H9 (cell line): ENCODE data around the gene TBXAS1. TPM values are rescaled to one million over a fixed set of nuclear protein-coding genes. Genes with fewer than 3 reads are reported as not detected.

Source experiments
- DNase-seq: peaks from one replicate; pipeline ENCODE4 v3.0.0-alpha.2; 2017
- H2AFZ ChIP-seq: one replicate; pipeline ENCODE4 v1.6.1; 2013; ENCODE audit warnings: mild to moderate bottlenecking, low read length, control low read depth, moderate library complexity
- H2AK5ac ChIP-seq: 2 replicates; pipeline ENCODE4 v1.6.1; 2013; ENCODE audit warnings: low read length, control low read depth, mixed read lengths; ENCODE audit not compliant: insufficient read length
- H2BK120ac ChIP-seq: one replicate; pipeline ENCODE4 v1.6.1; 2013; ENCODE audit warnings: low read depth, mild to moderate bottlenecking, low read length, control low read depth, inconsistent platforms; ENCODE audit not compliant: poor library complexity, severe bottlenecking
- H2BK12ac ChIP-seq: 2 replicates; pipeline ENCODE4 v1.6.1; 2013; ENCODE audit warnings: low read length, control low read depth, mixed read lengths, low read depth; ENCODE audit not compliant: insufficient read length
- H2BK15ac ChIP-seq: 2 replicates; pipeline ENCODE4 v1.6.1; 2013; ENCODE audit warnings: low read depth, low read length, control low read depth
- H2BK20ac ChIP-seq: one replicate; pipeline ENCODE4 v1.6.1; 2013; ENCODE audit warnings: low read depth, mild to moderate bottlenecking, low read length, control low read depth, inconsistent platforms; ENCODE audit not compliant: poor library complexity, severe bottlenecking
- H2BK5ac ChIP-seq: 2 replicates; pipeline ENCODE4 v1.6.1; 2013; ENCODE audit warnings: low read length, control low read depth, mixed read lengths; ENCODE audit not compliant: insufficient read length
- H3K14ac ChIP-seq: 2 replicates; pipeline ENCODE4 v1.6.1; 2013; ENCODE audit warnings: low read length, control low read depth; ENCODE audit not compliant: insufficient read depth
- H3K18ac ChIP-seq: 2 replicates; pipeline ENCODE4 v1.6.1; 2013; ENCODE audit warnings: low read depth, mild to moderate bottlenecking, mixed read lengths, low read length, control low read depth; ENCODE audit not compliant: insufficient read length
- H3K23ac ChIP-seq: 2 replicates; pipeline ENCODE4 v1.6.1; 2013; ENCODE audit warnings: low read length, control low read depth, mixed read lengths, low read depth; ENCODE audit not compliant: insufficient read length
- H3K23me2 ChIP-seq: 2 replicates; pipeline ENCODE4 v1.6.1; 2013; ENCODE audit warnings: low read depth, mild to moderate bottlenecking, mixed read lengths, low read length, control low read depth; ENCODE audit not compliant: insufficient read length, poor library complexity, severe bottlenecking
- H3K27ac ChIP-seq: 2 replicates; pipeline ENCODE4 v1.5.1; 2013; ENCODE audit warnings: low read length, control low read depth, mixed read lengths, low read depth; ENCODE audit not compliant: insufficient read length
- H3K27me3 ChIP-seq: 2 replicates; pipeline ENCODE4 v1.6.1; 2013; ENCODE audit warnings: low read length, control low read depth, inconsistent platforms; ENCODE audit not compliant: insufficient read depth
- H3K4ac ChIP-seq: 2 replicates; pipeline ENCODE4 v1.6.1; 2013; ENCODE audit warnings: low read depth, mild to moderate bottlenecking, control low read depth, inconsistent platforms, low read length, moderate library complexity
- H3K4me1 ChIP-seq: 2 replicates; pipeline ENCODE4 v1.6.1; 2013; ENCODE audit warnings: low read length, control low read depth, inconsistent platforms; ENCODE audit not compliant: insufficient read depth
- H3K4me2 ChIP-seq: 2 replicates; pipeline ENCODE4 v1.6.1; 2013; ENCODE audit warnings: low read length, control low read depth, mixed read lengths; ENCODE audit not compliant: insufficient read length, insufficient read depth
- H3K56ac ChIP-seq: 2 replicates; pipeline ENCODE4 v1.6.1; 2013; ENCODE audit warnings: low read depth, mild to moderate bottlenecking, mixed read lengths, low read length, control low read depth; ENCODE audit not compliant: insufficient read length
- H3K79me1 ChIP-seq: 2 replicates; pipeline ENCODE4 v1.6.1; 2013; ENCODE audit warnings: low read depth, mild to moderate bottlenecking, moderate library complexity, low read length, control low read depth, inconsistent platforms; ENCODE audit not compliant: insufficient read depth, poor library complexity, severe bottlenecking
- H3K79me2 ChIP-seq: 2 replicates; pipeline ENCODE4 v1.6.1; 2013; ENCODE audit warnings: low read length, control low read depth, inconsistent platforms; ENCODE audit not compliant: insufficient read depth
- H3K9ac ChIP-seq: 2 replicates; pipeline ENCODE4 v1.6.1; 2013; ENCODE audit warnings: low read length, control low read depth, mixed read lengths; ENCODE audit not compliant: insufficient read length; ENCODE audit errors: extremely low read depth
- H3K9me3 ChIP-seq: one replicate; pipeline ENCODE4 v1.6.1; 2013; ENCODE audit warnings: low read depth, low read length, inconsistent platforms; ENCODE audit not compliant: control insufficient read depth
- H3T11ph ChIP-seq: one replicate; pipeline ENCODE4 v1.6.1; 2013; ENCODE audit warnings: mild to moderate bottlenecking, low read length, control low read depth, inconsistent platforms
- H4K20me1 ChIP-seq: one replicate; pipeline ENCODE4 v1.6.1; 2013; ENCODE audit not compliant: control insufficient read depth, insufficient read length, insufficient read depth
- H4K5ac ChIP-seq: 2 replicates; pipeline ENCODE4 v1.6.1; 2013; ENCODE audit warnings: low read depth, mild to moderate bottlenecking, mixed read lengths, low read length, control low read depth; ENCODE audit not compliant: insufficient read length
- H4K8ac ChIP-seq: replicated peaks from 2 replicates; pipeline ENCODE4 v1.6.1; 2013; ENCODE audit warnings: low read length, control low read depth, mixed read lengths, low read depth; ENCODE audit not compliant: insufficient read length
- H4K91ac ChIP-seq: 2 replicates; pipeline ENCODE4 v1.6.1; 2013; ENCODE audit warnings: low read depth, mild to moderate bottlenecking, moderate library complexity, mixed read lengths, low read length, control low read depth; ENCODE audit not compliant: insufficient read length
- H3K27ac Mint-ChIP-seq, 3 experiments: 2 replicates in 2 of 3; 3 replicates in 1 of 3; pipeline ENCODE4 v1.8.0; 2020 to 2021; ENCODE audit warnings: mixed read lengths in 3 of 3, mild to moderate bottlenecking in 1 of 3, moderate library complexity in 1 of 3
- H3K27me3 Mint-ChIP-seq: 2 replicates; pipeline ENCODE4 v1.8.0; 2021; ENCODE audit warnings: low read depth, mild to moderate bottlenecking, moderate library complexity, mixed read lengths
- H3K36me3 Mint-ChIP-seq, 3 experiments: 2 replicates in 2 of 3; 3 replicates in 1 of 3; pipeline ENCODE4 v1.8.0; 2020 to 2021; ENCODE audit warnings: low read depth in 3 of 3, mixed read lengths in 3 of 3; ENCODE audit not compliant: insufficient read depth in 1 of 3
- H3K4me1 Mint-ChIP-seq, 2 experiments: 2 replicates each; pipeline ENCODE4 v1.8.0; 2020; ENCODE audit warnings: mixed read lengths in 2 of 2
- H3K4me3 Mint-ChIP-seq, 2 experiments: 2 replicates in 1 of 2; 3 replicates in 1 of 2; pipeline ENCODE4 v1.8.0; 2020 to 2021; ENCODE audit warnings: mild to moderate bottlenecking in 2 of 2, mixed read lengths in 2 of 2, moderate library complexity in 1 of 2
- H3K9me3 Mint-ChIP-seq, 2 experiments: 2 replicates in 1 of 2; 3 replicates in 1 of 2; pipeline ENCODE4 v1.8.0; 2020; ENCODE audit warnings: mild to moderate bottlenecking in 2 of 2, mixed read lengths in 2 of 2, moderate library complexity in 1 of 2
- CTCF ChIP-seq: fragments of 200-600 bp; sonication (generic); conservative IDR thresholded peaks from 3 replicates; pipeline ENCODE4 v1.8.0; 2021; ENCODE audit warnings: antibody characterized with exemption, mild to moderate bottlenecking
- WGBS: extraction: QIAGEN DNeasy Blood & Tissue Kit; methylation state at CpG from one replicate; pipeline ENCODE4 v1.1.7; 2013; ENCODE audit warnings: missing lambda C conversion rate, low lambda C conversion rate, mixed read lengths; ENCODE audit not compliant: insufficient read length; ENCODE audit errors: extremely low coverage; 5-methylcytosine and 5-hydroxymethylcytosine counted together
- total RNA-seq: library from RNA; stranded (reverse); gene quantifications from 2 replicates; pipeline ENCODE4 v1.2.1, GENCODE V29; 2021

The TBXAS1 gene
- total RNA-seq, 1 experiment from 2014 or later: 0.39 TPM

- Histone ChIP-seq H3K9me3 (no peaks in the 10 kb centered on the region), H2BK5ac (no peak overlapping the region), H3K14ac (no peak overlapping the region; the same call in 1 of the 2 replicates), H3K56ac (no peak overlapping the region), H4K5ac (no peak overlapping the region), H3K23ac (no peak overlapping the region), H2BK20ac (no peak overlapping the region), H3K79me1 (no peaks in the 10 kb centered on the region), H2AK5ac (no peak overlapping the region), H4K91ac (no peak overlapping the region), H3K79me2 (no peaks in the 10 kb centered on the region), H2AFZ (no peak overlapping the region), H3K4me2 (no peak overlapping the region), H2BK12ac (no peak overlapping the region), H3T11ph (no peak overlapping the region), H2BK120ac (no peak overlapping the region), H4K20me1 (no peaks in the 10 kb centered on the region), H3K27ac (no peak overlapping the region), H3K9ac (no peak overlapping the region), H3K27me3 (no peaks in the 10 kb centered on the region), H2BK15ac (no peak overlapping the region), H3K23me2 (no peaks in the 10 kb centered on the region), H3K18ac (no peak overlapping the region), H4K8ac (no peak overlapping the region), H3K4me1 (no peaks in the 10 kb centered on the region), H3K4ac (no peak overlapping the region)
- peaks cover 0 to 5% of the 10 kb centered on the region in 2 experiments; a peak in 2 of 4 replicates for H3K4me1 Mint-ChIP-seq
- peaks cover 6 to 9% (median 7%) of the 10 kb centered on the region in 3 experiments; a peak in 3 of 7 replicates for H3K36me3 Mint-ChIP-seq
- no peak overlapping the region for H3K27ac Mint-ChIP-seq
- H3K27me3 Mint-ChIP-seq: peaks cover 5% of the 10 kb centered on the region; the same call in 1 of the 2 replicates
- no peak overlapping the region for H3K4me3 Mint-ChIP-seq
- no peak for TF ChIP-seq CTCF
- peaks cover 14 to 17% of the 10 kb centered on the region in 2 experiments for H3K9me3 Mint-ChIP-seq
- WGBS: no CpG with 5 or more reads among the region's 3 CpGs
- DNase-seq: no peak
Measured at GRCh38 chr7:139808427-139808826, 20.6 kb upstream of the TBXAS1 start.
